DND-41 (cell line): Measurements from ENCODE around the gene FHIT.

Experiments
- EZH2 ChIP-seq: IDR thresholded peaks from 3 replicates; pipeline ENCODE4 v1.6.1; 2012; ENCODE audit warnings: borderline replicate concordance, low read depth, mild to moderate bottlenecking, moderate library complexity, low read length, inconsistent platforms; ENCODE audit not compliant: severe bottlenecking
- TF ChIP-seq, protein P1 (sequence below): IDR thresholded peaks from 2 replicates; pipeline ENCODE4 v1.5.1; 2012; ENCODE audit warnings: borderline replicate concordance, low read length, moderate library complexity, mild to moderate bottlenecking; ENCODE audit not compliant: poor library complexity, severe bottlenecking; ENCODE audit errors: extremely low read depth

DNA sequence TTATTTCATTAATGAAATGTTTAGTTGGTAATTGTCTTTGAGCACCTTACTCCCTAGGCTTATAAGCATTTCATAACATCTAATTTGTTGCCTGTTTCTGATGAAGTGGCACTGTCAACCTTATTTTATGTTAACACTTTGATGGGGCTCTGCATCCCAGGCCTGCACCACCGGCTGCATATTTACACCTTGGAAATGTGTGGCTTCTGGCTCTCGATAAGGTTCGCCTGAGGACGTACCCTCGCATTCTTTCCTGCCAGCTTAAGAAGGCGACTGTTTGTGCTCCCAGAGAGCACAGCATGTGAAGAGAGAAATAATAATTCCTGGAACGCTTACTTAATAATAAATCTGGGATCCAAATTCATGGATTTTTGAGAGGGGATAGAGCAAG lies 1438.1 kb downstream of the FHIT start:
- TF ChIP-seq, protein P1, sequence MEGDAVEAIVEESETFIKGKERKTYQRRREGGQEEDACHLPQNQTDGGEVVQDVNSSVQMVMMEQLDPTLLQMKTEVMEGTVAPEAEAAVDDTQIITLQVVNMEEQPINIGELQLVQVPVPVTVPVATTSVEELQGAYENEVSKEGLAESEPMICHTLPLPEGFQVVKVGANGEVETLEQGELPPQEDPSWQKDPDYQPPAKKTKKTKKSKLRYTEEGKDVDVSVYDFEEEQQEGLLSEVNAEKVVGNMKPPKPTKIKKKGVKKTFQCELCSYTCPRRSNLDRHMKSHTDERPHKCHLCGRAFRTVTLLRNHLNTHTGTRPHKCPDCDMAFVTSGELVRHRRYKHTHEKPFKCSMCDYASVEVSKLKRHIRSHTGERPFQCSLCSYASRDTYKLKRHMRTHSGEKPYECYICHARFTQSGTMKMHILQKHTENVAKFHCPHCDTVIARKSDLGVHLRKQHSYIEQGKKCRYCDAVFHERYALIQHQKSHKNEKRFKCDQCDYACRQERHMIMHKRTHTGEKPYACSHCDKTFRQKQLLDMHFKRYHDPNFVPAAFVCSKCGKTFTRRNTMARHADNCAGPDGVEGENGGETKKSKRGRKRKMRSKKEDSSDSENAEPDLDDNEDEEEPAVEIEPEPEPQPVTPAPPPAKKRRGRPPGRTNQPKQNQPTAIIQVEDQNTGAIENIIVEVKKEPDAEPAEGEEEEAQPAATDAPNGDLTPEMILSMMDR = no peak
- no peak for TF ChIP-seq EZH2
